ENCODE measurements around the gene SYCN.

The SYCN gene

GRCh38 chr19:39179754-39180153 lies 24.3 kb downstream of the SYCN start:
- Histone ChIP-seq H3K27ac (ENCODE audit: low read length) (no peak overlapping the region), H3K36me3 (ENCODE audit: control insufficient read depth in 2 of 2, insufficient read depth in 2 of 2, low read length in 2 of 2) (peaks cover 7 to 16% of the 10 kb centered on the region in 2 donors), H3K27me3 (ENCODE audit: control insufficient read depth in 1 of 2, insufficient read depth in 2 of 2, low read length in 2 of 2) (no peaks in the 10 kb centered on the region), H3K4me3 (ENCODE audit: low read length in 2 of 2) (no peak overlapping the region), H3K9me3 (ENCODE audit: control insufficient read depth in 2 of 2, low read length in 2 of 2) (no peaks in the 10 kb centered on the region), H3K4me1 (ENCODE audit: control insufficient read depth, insufficient read depth, low read length) (no peaks in the 10 kb centered on the region), H3K9ac (ENCODE audit: low read length in 2 of 2) (no peak overlapping the region)

DNA sequence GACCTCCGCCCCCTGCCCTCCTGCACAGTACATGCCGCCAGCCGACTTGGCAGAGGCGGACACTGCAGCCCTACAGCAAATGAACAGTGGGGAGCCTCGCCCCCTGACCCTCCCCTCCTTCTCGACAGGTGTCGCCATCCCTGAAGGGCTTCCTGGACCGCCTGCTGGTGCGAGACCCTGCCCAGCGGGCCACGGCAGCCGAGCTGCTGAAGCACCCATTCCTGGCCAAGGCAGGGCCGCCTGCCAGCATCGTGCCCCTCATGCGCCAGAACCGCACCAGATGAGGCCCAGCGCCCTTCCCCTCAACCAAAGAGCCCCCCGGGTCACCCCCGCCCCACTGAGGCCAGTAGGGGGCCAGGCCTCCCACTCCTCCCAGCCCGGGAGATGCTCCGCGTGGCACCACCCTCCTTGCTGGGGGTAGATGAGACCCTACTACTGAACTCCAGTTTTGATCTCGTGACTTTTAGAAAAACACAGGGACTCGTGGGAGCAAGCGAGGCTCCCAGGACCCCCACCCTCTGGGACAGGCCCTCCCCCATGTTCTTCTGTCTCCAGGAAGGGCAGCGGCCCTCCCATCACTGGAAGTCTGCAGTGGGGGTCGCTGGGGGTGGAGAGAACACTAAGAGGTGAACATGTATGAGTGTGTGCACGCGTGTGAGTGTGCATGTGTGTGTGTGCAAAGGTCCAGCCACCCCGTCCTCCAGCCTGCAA lies 25.6 kb downstream of the SYCN start:
- Histone ChIP-seq H3K4me1 (ENCODE audit: control insufficient read depth, insufficient read depth, low read length) (no peaks in the 10 kb centered on the region), H3K9me3 (ENCODE audit: control insufficient read depth in 2 of 2, low read length in 2 of 2) (no peaks in the 10 kb centered on the region), H3K27ac (ENCODE audit: low read length) (no peak overlapping the region), H3K27me3 (ENCODE audit: control insufficient read depth in 1 of 2, insufficient read depth in 2 of 2, low read length in 2 of 2) (no peaks in the 10 kb centered on the region), H3K36me3 (ENCODE audit: control insufficient read depth in 2 of 2, insufficient read depth in 2 of 2, low read length in 2 of 2) (peaks cover 7 to 16% of the 10 kb centered on the region in 2 donors), H3K9ac (ENCODE audit: low read length in 2 of 2) (no peak overlapping the region), H3K4me3 (ENCODE audit: low read length in 2 of 2) (no peak overlapping the region)

DNA sequence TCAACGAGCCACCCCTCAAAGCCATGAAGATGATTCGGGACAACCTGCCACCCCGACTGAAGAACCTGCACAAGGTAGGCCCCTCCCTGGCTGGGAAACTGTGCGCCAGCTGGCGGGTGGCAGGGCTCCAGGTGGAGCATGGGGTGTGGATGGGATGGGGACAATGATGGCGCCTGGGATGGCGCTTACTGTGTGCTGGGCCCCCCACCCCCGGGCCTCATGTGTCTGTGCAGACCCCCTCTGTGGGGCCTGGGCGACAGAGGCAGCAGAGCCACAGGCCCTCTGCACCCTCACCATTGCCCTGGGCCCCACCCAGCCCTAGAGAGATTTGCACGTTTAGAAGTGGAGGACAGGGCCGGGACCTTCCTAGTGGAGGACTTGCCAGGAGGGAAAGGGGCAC lies 26.3 kb downstream of the SYCN start:
- Histone ChIP-seq H3K36me3 (ENCODE audit: control insufficient read depth in 2 of 2, insufficient read depth in 2 of 2, low read length in 2 of 2) (peaks cover 7 to 18% of the 10 kb centered on the region in 2 donors), H3K9me3 (ENCODE audit: control insufficient read depth in 2 of 2, low read length in 2 of 2) (no peaks in the 10 kb centered on the region), H3K4me1 (ENCODE audit: control insufficient read depth, insufficient read depth, low read length) (no peaks in the 10 kb centered on the region), H3K27ac (ENCODE audit: low read length) (no peak overlapping the region), H3K4me3 (ENCODE audit: low read length in 2 of 2) (no peak overlapping the region), H3K27me3 (ENCODE audit: control insufficient read depth in 1 of 2, insufficient read depth in 2 of 2, low read length in 2 of 2) (no peaks in the 10 kb centered on the region), H3K9ac (ENCODE audit: low read length in 2 of 2) (no peak overlapping the region)

GRCh38 chr19:39177110-39177699 lies 26.9 kb downstream of the SYCN start:
- no peak overlapping the region for H3K27ac ChIP-seq (ENCODE audit: low read length)
- no peaks in the 10 kb centered on the region for H3K4me1 ChIP-seq (ENCODE audit: control insufficient read depth, insufficient read depth, low read length)
- no peaks in the 10 kb centered on the region for H3K9me3 ChIP-seq (ENCODE audit: control insufficient read depth in 2 of 2, low read length in 2 of 2)
- H3K36me3 ChIP-seq (ENCODE audit: control insufficient read depth in 2 of 2, insufficient read depth in 2 of 2, low read length in 2 of 2) = peaks cover 7 to 21% of the 10 kb centered on the region in 2 donors
- H3K9ac ChIP-seq (ENCODE audit: low read length in 2 of 2) = no peak overlapping the region
- no peak overlapping the region for H3K4me3 ChIP-seq (ENCODE audit: low read length in 2 of 2)
- H3K27me3 ChIP-seq (ENCODE audit: control insufficient read depth in 1 of 2, insufficient read depth in 2 of 2, low read length in 2 of 2) = no peaks in the 10 kb centered on the region

DNA sequence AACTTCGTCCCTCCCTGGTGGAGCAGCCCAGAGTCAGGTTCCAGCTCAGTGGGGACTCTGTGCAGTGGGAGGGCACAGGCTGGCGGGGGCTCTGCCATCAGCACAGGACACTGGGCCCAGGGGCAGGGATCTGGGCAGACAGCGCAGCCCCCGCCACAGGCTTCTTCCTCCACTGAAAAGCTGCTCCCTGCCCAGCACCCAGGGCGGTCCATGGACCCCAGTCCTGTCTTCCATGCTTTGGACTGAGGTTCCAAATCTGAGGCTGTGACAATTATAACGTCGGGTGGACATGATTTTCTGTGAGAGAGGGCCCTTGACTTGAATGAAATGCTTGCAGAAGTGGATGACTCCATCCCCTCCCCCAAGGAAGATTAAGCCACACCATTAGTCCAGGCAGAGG lies 28.5 kb downstream of the SYCN start:
- H3K4me3 ChIP-seq (ENCODE audit: low read length in 2 of 2) = no peak overlapping the region
- H3K9me3 ChIP-seq (ENCODE audit: control insufficient read depth in 2 of 2, low read length in 2 of 2) = no peaks in the 10 kb centered on the region
- H3K36me3 ChIP-seq (ENCODE audit: control insufficient read depth in 2 of 2, insufficient read depth in 2 of 2, low read length in 2 of 2) = peaks cover 9 to 24% of the 10 kb centered on the region in 2 donors
- H3K27ac ChIP-seq (ENCODE audit: low read length) = no peak overlapping the region
- no peaks in the 10 kb centered on the region for H3K4me1 ChIP-seq (ENCODE audit: control insufficient read depth, insufficient read depth, low read length)
- no peaks in the 10 kb centered on the region for H3K27me3 ChIP-seq (ENCODE audit: control insufficient read depth in 1 of 2, insufficient read depth in 2 of 2, low read length in 2 of 2)
- H3K9ac ChIP-seq (ENCODE audit: low read length in 2 of 2) = no peak overlapping the region

DNA sequence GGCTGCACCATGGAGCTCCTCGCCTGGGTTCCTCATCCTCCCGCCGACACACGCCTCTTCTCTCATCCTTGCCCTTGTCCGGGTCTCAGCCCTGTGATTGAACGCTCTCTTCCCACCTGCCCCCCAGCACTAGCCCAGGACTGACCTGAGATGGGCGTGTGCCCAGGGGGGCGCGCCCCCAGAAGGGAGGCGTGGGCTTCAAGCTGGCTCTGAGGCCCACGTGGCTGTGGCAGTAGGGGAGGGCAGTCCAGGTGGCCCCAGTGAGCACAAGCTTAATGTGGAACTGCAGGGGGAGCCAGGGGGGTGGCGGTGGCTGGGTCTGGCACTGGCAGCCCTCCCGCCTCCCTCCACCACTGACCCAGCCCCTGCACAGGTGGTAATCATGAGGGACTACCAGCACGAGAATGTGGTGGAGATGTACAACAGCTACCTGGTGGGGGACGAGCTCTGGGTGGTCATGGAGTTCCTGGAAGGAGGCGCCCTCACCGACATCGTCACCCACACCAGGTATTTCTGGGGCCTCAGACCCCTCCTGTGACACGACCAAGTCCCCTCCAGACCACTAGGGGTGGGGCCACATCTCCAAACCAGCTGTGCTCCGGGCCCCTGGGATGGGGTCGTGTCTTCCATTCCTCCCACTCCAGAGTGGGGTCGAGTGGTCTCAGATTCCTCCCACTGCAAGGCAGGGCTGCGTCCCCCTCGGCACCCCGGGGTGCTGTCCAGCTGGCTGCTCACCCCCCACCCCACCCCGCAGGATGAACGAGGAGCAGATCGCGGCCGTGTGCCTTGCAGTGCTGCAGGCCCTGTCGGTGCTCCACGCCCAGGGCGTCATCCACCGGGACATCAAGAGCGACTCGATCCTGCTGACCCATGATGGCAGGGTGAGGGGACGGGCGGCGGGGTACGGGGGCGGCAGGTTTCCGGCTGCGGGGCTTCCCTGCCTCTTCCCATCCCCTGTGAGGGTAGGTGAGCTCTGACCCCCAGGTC lies 29.2 kb downstream of the SYCN start:
- H3K36me3 ChIP-seq (ENCODE audit: control insufficient read depth in 2 of 2, insufficient read depth in 2 of 2, low read length in 2 of 2) = peaks cover 13 to 26% of the 10 kb centered on the region in 2 donors
- H3K4me1 ChIP-seq (ENCODE audit: control insufficient read depth, insufficient read depth, low read length) = no peaks in the 10 kb centered on the region
- no peaks in the 10 kb centered on the region for H3K9me3 ChIP-seq (ENCODE audit: control insufficient read depth in 2 of 2, low read length in 2 of 2)
- no peak overlapping the region for H3K27ac ChIP-seq (ENCODE audit: low read length)
- H3K27me3 ChIP-seq (ENCODE audit: control insufficient read depth in 1 of 2, insufficient read depth in 2 of 2, low read length in 2 of 2) = no peaks in the 10 kb centered on the region
- no peak overlapping the region for H3K9ac ChIP-seq (ENCODE audit: low read length in 2 of 2)
- H3K4me3 ChIP-seq (ENCODE audit: low read length in 2 of 2) = no peak overlapping the region

DNA sequence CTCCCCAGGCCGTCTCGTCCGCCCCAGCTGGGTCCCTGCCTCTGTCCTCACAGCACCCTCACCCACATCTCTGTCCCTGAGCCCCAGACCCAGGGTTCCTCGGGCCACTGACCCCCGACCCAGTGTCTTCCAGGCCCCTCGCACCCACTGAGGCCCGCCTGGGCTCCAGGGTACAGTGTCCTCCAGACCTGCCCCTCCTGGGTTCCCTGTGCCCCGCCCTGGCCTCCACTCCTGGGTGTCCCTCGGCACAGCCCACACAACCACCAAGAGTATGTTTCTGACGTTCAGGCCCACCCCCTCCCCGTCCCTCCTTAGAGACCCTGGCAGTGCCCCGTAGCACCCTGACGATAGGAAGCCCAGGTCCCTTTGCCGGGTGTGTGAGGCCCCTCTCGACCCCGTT lies 29.9 kb downstream of the SYCN start:
- Histone ChIP-seq H3K27ac (ENCODE audit: low read length) (no peak overlapping the region), H3K9me3 (ENCODE audit: control insufficient read depth in 2 of 2, low read length in 2 of 2) (no peaks in the 10 kb centered on the region), H3K9ac (ENCODE audit: low read length in 2 of 2) (no peak overlapping the region), H3K4me3 (ENCODE audit: low read length in 2 of 2) (no peak overlapping the region), H3K36me3 (ENCODE audit: control insufficient read depth in 2 of 2, insufficient read depth in 2 of 2, low read length in 2 of 2) (peaks cover 13 to 26% of the 10 kb centered on the region in 2 donors), H3K4me1 (ENCODE audit: control insufficient read depth, insufficient read depth, low read length) (no peaks in the 10 kb centered on the region), H3K27me3 (ENCODE audit: control insufficient read depth in 1 of 2, insufficient read depth in 2 of 2, low read length in 2 of 2) (no peaks in the 10 kb centered on the region)

DNA sequence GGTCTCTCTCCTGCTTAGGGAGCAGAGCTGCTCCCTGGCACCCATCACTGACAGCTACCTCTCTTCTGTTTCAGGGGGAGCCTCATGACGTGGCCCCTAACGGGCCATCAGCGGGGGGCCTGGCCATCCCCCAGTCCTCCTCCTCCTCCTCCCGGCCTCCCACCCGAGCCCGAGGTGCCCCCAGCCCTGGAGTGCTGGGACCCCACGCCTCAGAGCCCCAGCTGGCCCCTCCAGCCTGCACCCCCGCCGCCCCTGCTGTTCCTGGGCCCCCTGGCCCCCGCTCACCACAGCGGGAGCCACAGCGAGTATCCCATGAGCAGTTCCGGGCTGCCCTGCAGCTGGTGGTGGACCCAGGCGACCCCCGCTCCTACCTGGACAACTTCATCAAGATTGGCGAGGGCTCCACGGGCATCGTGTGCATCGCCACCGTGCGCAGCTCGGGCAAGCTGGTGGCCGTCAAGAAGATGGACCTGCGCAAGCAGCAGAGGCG lies 30.5 kb downstream of the SYCN start:
- H3K4me1 ChIP-seq (ENCODE audit: control insufficient read depth, insufficient read depth, low read length) = no peaks in the 10 kb centered on the region
- H3K9ac ChIP-seq (ENCODE audit: low read length in 2 of 2) = no peak overlapping the region
- H3K36me3 ChIP-seq (ENCODE audit: control insufficient read depth in 2 of 2, insufficient read depth in 2 of 2, low read length in 2 of 2) = peaks cover 13 to 22% of the 10 kb centered on the region in 2 donors
- H3K9me3 ChIP-seq (ENCODE audit: control insufficient read depth in 2 of 2, low read length in 2 of 2) = no peaks in the 10 kb centered on the region
- no peak overlapping the region for H3K27ac ChIP-seq (ENCODE audit: low read length)
- no peak overlapping the region for H3K4me3 ChIP-seq (ENCODE audit: low read length in 2 of 2)
- H3K27me3 ChIP-seq (ENCODE audit: control insufficient read depth in 1 of 2, insufficient read depth in 2 of 2, low read length in 2 of 2) = no peaks in the 10 kb centered on the region

- Histone ChIP-seq H3K4me3 (ENCODE audit: low read length in 2 of 2) (no peak overlapping the region), H3K27me3 (ENCODE audit: control insufficient read depth in 1 of 2, insufficient read depth in 2 of 2, low read length in 2 of 2) (no peaks in the 10 kb centered on the region), H3K27ac (ENCODE audit: low read length) (no peak overlapping the region), H3K9me3 (ENCODE audit: control insufficient read depth in 2 of 2, low read length in 2 of 2) (no peaks in the 10 kb centered on the region), H3K36me3 (ENCODE audit: control insufficient read depth in 2 of 2, insufficient read depth in 2 of 2, low read length in 2 of 2) (peaks cover 13 to 20% of the 10 kb centered on the region in 2 donors), H3K4me1 (ENCODE audit: control insufficient read depth, insufficient read depth, low read length) (no peaks in the 10 kb centered on the region), H3K9ac (ENCODE audit: low read length in 2 of 2) (no peak overlapping the region)
These were observed 31.2 kb downstream of the SYCN start for GRCh38 chr19:39172700-39173501.
